GM15510 (cell line): ENCODE data around the gene CA10.

Source experiments
- POLR2A ChIP-seq: IDR thresholded peaks from 3 replicates; pipeline ENCODE4 v1.6.1; 2011; ENCODE audit warnings: borderline replicate concordance; ENCODE audit not compliant: insufficient read length; ENCODE audit errors: extremely low read depth

The CA10 gene

GRCh38 chr17:52036416-52036815 lies 122.1 kb downstream of the CA10 start:
- TF ChIP-seq POLR2A = no peak

- no peak for TF ChIP-seq POLR2A
These were observed 123.1 kb downstream of the CA10 start for GRCh38 chr17:52035336-52035915.

DNA sequence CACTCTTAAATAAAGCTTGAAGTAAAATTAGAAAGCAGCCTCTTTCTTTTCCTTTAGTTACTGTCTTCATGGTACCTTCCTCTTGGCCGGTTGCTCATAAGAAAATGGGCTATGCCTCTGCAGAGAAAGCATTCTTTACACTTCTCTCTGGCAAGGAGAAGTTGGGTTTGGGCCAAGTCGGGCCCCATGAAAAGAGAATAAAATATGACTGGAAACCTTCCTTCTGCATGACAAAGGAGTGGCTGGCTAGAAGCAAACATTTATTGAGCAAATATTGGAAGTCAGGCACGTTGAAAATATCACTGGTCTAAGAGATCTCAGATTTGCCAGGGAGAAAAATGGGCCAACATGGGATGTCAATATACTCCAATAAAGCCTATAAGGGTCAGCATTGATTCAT lies 126.1 kb downstream of the CA10 start:
- no peak for TF ChIP-seq POLR2A

DNA sequence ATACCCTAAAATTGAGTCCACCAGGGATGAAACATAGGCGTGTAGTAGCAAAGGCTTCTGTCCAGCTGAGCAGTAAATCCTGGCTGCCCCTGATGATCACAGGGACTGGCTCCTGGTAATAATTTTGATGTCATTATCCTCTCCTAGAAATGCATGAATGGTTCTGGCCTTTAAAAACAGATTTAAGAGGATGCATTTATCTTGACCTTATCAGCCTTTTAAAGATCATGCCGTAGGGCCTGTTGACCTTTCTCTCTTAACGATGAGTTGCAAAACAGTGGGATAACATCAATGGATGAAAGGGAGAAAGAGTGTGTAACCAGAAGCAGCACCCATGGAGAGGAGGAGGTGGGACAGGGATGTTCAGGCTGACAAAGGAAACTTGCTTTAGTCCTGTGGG lies 128.5 kb downstream of the CA10 start:
- no peak for TF ChIP-seq POLR2A

DNA sequence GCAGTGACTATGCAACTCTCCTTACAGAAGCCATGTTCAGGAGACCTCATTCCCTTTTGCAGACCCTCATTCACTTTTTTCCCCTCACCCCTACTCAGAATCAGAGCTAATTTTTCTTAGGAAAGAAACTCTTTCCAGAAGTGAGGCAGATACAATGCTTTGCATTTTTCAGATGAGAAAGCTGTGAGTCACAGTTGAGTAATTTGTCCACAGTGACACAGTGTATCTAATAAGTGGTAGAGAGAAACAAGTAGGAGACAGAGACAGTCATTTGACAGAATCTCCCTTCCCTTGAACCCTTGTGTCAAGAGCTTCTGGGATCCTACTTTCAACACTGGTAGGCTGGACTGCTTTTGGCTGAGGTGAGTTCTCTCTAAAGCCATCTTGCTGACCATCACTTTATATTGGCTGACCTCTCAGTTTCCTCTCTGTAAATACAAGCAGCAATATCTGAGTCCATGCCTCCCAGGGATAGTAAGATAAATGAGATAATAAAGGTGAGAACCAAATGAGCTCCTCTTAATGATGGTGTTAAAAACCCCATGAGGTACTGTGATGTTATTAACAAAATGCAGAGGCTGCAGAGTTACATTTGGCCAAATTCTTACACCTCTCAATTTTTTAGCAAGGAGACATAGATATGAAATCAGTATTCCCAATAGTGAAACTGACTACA lies 130.8 kb downstream of the CA10 start:
- no peak for TF ChIP-seq POLR2A

GRCh38 chr17:52027081-52027480 lies 131.4 kb downstream of the CA10 start:
- no peak for TF ChIP-seq POLR2A

- no peak for TF ChIP-seq POLR2A
These were observed 132.4 kb downstream of the CA10 start for GRCh38 chr17:52026075-52026474.

- TF ChIP-seq POLR2A = no peak
These were observed 133.3 kb downstream of the CA10 start for GRCh38 chr17:52025236-52025635.

DNA sequence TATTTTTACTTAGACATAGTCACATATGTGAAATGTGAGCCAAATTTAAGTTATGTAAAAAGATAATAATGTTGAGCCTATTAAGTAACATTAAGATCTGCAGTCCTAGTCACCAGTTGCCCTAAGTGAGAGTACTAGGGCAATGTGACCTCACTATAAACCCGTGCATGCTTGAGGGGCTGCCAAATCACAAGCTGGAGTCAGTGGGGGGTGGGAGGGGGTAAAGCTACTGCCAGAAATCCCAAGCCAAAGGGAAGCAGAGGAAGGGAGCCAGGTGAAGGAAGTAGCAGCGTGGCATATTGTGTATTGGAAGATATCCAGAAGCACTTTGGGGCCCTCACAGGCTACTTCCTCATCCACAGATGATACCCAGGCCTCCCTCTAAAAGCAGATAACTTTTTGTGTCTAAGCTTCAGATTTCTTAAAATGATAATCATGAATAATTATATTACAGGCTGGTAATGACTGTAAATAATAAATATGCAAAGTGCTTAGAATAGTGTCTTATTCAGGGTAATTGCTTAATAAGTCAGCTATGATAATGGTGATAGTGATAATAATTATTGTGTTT lies 134.1 kb downstream of the CA10 start:
- no peak for TF ChIP-seq POLR2A

DNA sequence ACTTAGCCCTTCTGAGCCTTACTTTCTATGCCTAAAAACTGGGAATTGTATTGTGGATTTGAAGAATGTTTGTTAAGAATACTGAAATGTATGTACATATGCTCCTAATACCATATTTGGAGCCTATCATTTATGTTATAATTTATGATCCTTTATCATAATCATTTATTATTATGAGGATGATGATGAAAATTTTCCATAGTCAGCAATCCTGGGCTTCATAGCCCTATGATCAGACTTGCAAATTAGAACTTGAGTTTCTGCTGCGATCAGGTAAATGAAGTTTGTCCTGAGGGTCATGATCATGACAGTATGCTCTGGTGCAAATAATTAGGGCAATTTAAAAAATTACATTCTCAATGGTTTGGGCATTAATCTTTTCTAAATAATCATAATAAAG lies 147.4 kb downstream of the CA10 start:
- TF ChIP-seq POLR2A = no peak

GRCh38 chr17:51999654-52000053 lies 158.9 kb downstream of the CA10 start:
- TF ChIP-seq POLR2A = no peak

DNA sequence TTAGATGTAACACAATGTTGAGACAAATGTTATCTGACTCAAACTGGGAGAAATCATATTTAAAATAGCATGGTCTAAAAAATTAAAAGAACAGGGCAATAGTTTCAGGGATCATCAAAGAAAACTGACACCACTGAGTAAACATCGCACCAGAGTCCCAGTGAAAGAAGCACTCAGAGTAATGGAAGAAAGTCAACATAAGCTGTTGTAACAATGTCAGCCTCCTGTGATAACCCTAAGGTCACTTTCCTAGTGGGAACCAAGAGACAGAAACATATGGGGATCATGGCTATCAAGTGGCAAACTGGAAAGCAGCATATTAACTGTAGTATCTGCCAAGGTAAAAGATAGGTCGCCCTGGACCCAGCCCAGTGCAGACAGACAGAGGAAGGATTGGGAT lies 160.8 kb downstream of the CA10 start:
- no peak for TF ChIP-seq POLR2A

- no peak for TF ChIP-seq POLR2A
These were observed 162.6 kb downstream of the CA10 start for GRCh38 chr17:51995797-51996403.

DNA sequence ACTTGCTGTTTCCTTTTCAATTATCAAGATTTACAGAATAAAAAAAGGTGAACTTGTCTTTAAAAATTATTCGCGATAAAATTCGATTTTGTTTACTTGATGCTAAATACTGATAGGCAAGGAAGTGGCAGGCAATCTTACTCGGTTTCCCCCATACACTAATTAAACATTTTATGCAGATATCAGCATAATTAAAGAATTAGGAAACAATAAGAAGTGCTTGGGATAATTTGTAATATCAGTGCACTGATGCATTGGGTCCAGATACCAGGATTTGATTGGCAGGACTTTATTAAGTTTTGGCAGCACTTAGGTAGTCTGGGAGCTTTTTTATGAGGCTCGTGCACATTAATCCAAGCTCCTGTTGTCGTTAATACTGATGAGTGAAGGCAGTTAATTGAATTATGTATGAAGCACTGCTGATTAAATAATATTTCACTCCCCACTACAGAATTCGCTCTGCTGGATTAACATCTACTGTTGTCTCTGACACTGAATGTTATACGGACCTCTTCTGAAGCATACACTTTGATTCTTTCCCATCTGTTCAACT lies 165.6 kb downstream of the CA10 start:
- no peak for TF ChIP-seq POLR2A

GRCh38 chr17:51971121-51971520 lies 187.4 kb downstream of the CA10 start:
- no peak for TF ChIP-seq POLR2A

DNA sequence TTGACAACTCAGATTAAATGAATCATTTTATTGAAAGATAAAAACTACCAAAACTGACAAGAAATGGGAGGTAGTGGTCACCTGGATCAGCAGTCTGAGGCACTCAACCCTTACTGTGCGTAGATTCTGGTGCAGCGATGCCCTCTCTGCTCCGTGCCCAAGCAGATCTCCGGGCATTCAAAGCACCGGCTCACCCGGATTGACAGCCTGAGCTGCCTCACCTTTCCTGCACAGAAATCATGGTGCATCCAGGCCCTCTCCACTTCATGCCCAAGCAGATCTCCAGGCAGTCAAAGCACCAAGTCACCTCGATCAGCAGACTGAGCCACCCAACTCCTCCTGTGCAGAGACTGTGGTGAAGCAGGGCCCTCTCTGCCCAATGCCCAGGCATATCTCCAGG lies 196.8 kb downstream of the CA10 start:
- TF ChIP-seq POLR2A = no peak

DNA sequence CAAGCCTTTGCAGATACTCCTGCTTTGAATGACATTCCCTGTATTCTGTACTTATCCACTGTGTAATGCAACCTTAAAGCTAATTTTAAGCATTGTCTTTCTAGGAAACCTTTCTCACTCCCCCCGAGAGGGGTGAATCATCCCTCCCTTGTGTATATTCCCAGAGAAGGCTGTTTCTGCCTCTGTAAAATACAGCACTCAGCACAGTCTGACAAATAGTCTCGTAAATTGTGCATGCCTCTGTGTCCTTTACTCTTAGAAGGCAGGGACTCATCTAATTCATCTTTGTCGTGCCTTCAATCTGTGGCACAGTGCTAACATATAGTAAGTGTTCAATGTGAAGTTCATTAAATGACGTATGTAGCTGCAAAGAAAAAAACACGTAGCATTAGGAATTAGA lies 200.7 kb downstream of the CA10 start:
- no peak for TF ChIP-seq POLR2A

GRCh38 chr17:51955245-51955644 lies 203.3 kb downstream of the CA10 start:
- no peak for TF ChIP-seq POLR2A
